ENCODE measurements around the gene SOST.

The SOST gene

GRCh38 chr17:43723697-43724359, 34.8 kb downstream of the SOST start:
- H3K9ac ChIP-seq (ENCODE audit: insufficient read length, low read depth) = no peak overlapping the region
- DNase-seq (ENCODE audit: low read depth, low spot score) = no peak
- H3K4me1 ChIP-seq (ENCODE audit: insufficient read depth, insufficient read length) = peaks cover 9% of the 10 kb centered on the region

GRCh38 chr17:43722870-43723665, 35.5 kb downstream of the SOST start:
- Histone ChIP-seq H3K9me3 (ENCODE audit: insufficient read depth, low read length) (0 out of 2 replicates have a peak, but pooled peaks cover 4% of the 10 kb centered on the region), H3K36me3 (ENCODE audit: insufficient read depth, insufficient read length, low read length) (no peaks in the 10 kb centered on the region), H3K27me3 (ENCODE audit: insufficient read depth, insufficient read length) (no peaks in the 10 kb centered on the region), H3K9ac (ENCODE audit: insufficient read length, low read depth) (no peak overlapping the region), H3K4me3 (ENCODE audit: insufficient read length, low read depth) (no peak overlapping the region), H3K4me1 (ENCODE audit: insufficient read depth, insufficient read length) (peaks cover 9% of the 10 kb centered on the region)
- DNase-seq (ENCODE audit: low read depth, low spot score) = no peak
- TF ChIP-seq SUZ12 (IDR thresholded peaks at IDR 0.05; ENCODE audit: extremely low read depth, insufficient read depth, insufficient read length) = no peak
- TF ChIP-seq ZNF274 (IDR thresholded peaks at IDR 0.05; ENCODE audit: low read depth, low read length) = no peak
- no peak for TF ChIP-seq YY1 (IDR thresholded peaks at IDR 0.05; ENCODE audit: insufficient read depth, insufficient read length)

More at GRCh38 chr17:43723697-43724359, 34.8 kb downstream of the SOST start:
- TF ChIP-seq YY1 (IDR thresholded peaks at IDR 0.05; ENCODE audit: insufficient read depth, insufficient read length) (no peak), SUZ12 (IDR thresholded peaks at IDR 0.05; ENCODE audit: extremely low read depth, insufficient read depth, insufficient read length) (no peak), ZNF274 (IDR thresholded peaks at IDR 0.05; ENCODE audit: low read depth, low read length) (no peak)
- no peaks in the 10 kb centered on the region for H3K27me3 ChIP-seq (ENCODE audit: insufficient read depth, insufficient read length)
- no peaks in the 10 kb centered on the region for H3K36me3 ChIP-seq (ENCODE audit: insufficient read depth, insufficient read length, low read length)
- no peak overlapping the region for H3K4me3 ChIP-seq (ENCODE audit: insufficient read length, low read depth)
- H3K9me3 ChIP-seq (ENCODE audit: insufficient read depth, low read length) = 0 out of 2 replicates have a peak, but pooled peaks cover 4% of the 10 kb centered on the region

GRCh38 chr17:43722269-43722619, 36.3 kb downstream of the SOST start:
- H3K9ac ChIP-seq (ENCODE audit: insufficient read length, low read depth) = no peak overlapping the region
- TF ChIP-seq SUZ12 (IDR thresholded peaks at IDR 0.05; ENCODE audit: extremely low read depth, insufficient read depth, insufficient read length) (no peak), YY1 (IDR thresholded peaks at IDR 0.05; ENCODE audit: insufficient read depth, insufficient read length) (no peak), ZNF274 (IDR thresholded peaks at IDR 0.05; ENCODE audit: low read depth, low read length) (no peak)
- H3K4me1 ChIP-seq (ENCODE audit: insufficient read depth, insufficient read length) = peaks cover 9% of the 10 kb centered on the region
- H3K27me3 ChIP-seq (ENCODE audit: insufficient read depth, insufficient read length) = no peaks in the 10 kb centered on the region
- no peak for DNase-seq (ENCODE audit: low read depth, low spot score)
- 0 out of 2 replicates have a peak, but pooled peaks cover 4% of the 10 kb centered on the region for H3K9me3 ChIP-seq (ENCODE audit: insufficient read depth, low read length)
- H3K36me3 ChIP-seq (ENCODE audit: insufficient read depth, insufficient read length, low read length) = no peaks in the 10 kb centered on the region
- H3K4me3 ChIP-seq (ENCODE audit: insufficient read length, low read depth) = no peak overlapping the region

GRCh38 chr17:43721537-43722268, 36.9 kb downstream of the SOST start:
- Histone ChIP-seq H3K36me3 (ENCODE audit: insufficient read depth, insufficient read length, low read length) (no peaks in the 10 kb centered on the region), H3K4me3 (ENCODE audit: insufficient read length, low read depth) (no peak overlapping the region), H3K9ac (ENCODE audit: insufficient read length, low read depth) (no peak overlapping the region), H3K27me3 (ENCODE audit: insufficient read depth, insufficient read length) (peaks cover 3% of the 10 kb centered on the region), H3K9me3 (ENCODE audit: insufficient read depth, low read length) (0 out of 2 replicates have a peak, but pooled peaks cover 4% of the 10 kb centered on the region), H3K4me1 (ENCODE audit: insufficient read depth, insufficient read length) (peaks cover 9% of the 10 kb centered on the region)
- TF ChIP-seq YY1 (IDR thresholded peaks at IDR 0.05; ENCODE audit: insufficient read depth, insufficient read length) (no peak), SUZ12 (IDR thresholded peaks at IDR 0.05; ENCODE audit: extremely low read depth, insufficient read depth, insufficient read length) (no peak), ZNF274 (IDR thresholded peaks at IDR 0.05; ENCODE audit: low read depth, low read length) (no peak)
- DNase-seq (ENCODE audit: low read depth, low spot score) = no peak

GRCh38 chr17:43720311-43721060, 38.1 kb downstream of the SOST start:
- Histone ChIP-seq H3K9ac (ENCODE audit: insufficient read length, low read depth) (peak overlapping the region; percentile 93), H3K9me3 (ENCODE audit: insufficient read depth, low read length) (0 out of 2 replicates have a peak, but pooled peaks cover 4% of the 10 kb centered on the region), H3K4me1 (ENCODE audit: insufficient read depth, insufficient read length) (peaks cover 9% of the 10 kb centered on the region), H3K27me3 (ENCODE audit: insufficient read depth, insufficient read length) (peaks cover 8% of the 10 kb centered on the region), H3K4me3 (ENCODE audit: insufficient read length, low read depth) (peak overlapping the region; percentile 69), H3K36me3 (ENCODE audit: insufficient read depth, insufficient read length, low read length) (no peaks in the 10 kb centered on the region)
- peak; percentile 39 for DNase-seq (ENCODE audit: low read depth, low spot score)
- no peak for TF ChIP-seq SUZ12 (IDR thresholded peaks at IDR 0.05; ENCODE audit: extremely low read depth, insufficient read depth, insufficient read length)
- TF ChIP-seq ZNF274 (IDR thresholded peaks at IDR 0.05; ENCODE audit: low read depth, low read length) = no peak
- no peak for TF ChIP-seq YY1 (IDR thresholded peaks at IDR 0.05; ENCODE audit: insufficient read depth, insufficient read length)

GRCh38 chr17:43719578-43719977, 39.0 kb downstream of the SOST start:
- TF ChIP-seq YY1 (IDR thresholded peaks at IDR 0.05; ENCODE audit: insufficient read depth, insufficient read length) (no peak), SUZ12 (IDR thresholded peaks at IDR 0.05; ENCODE audit: extremely low read depth, insufficient read depth, insufficient read length) (no peak), ZNF274 (IDR thresholded peaks at IDR 0.05; ENCODE audit: low read depth, low read length) (no peak)
- Histone ChIP-seq H3K4me1 (ENCODE audit: insufficient read depth, insufficient read length) (peaks cover 9% of the 10 kb centered on the region), H3K4me3 (ENCODE audit: insufficient read length, low read depth) (no peak overlapping the region), H3K36me3 (ENCODE audit: insufficient read depth, insufficient read length, low read length) (no peaks in the 10 kb centered on the region), H3K9ac (ENCODE audit: insufficient read length, low read depth) (no peak overlapping the region), H3K9me3 (ENCODE audit: insufficient read depth, low read length) (0 out of 2 replicates have a peak, but pooled peaks cover 2% of the 10 kb centered on the region), H3K27me3 (ENCODE audit: insufficient read depth, insufficient read length) (peaks cover 17% of the 10 kb centered on the region)
- DNase-seq (ENCODE audit: low read depth, low spot score) = no peak

Data from NT2/D1 (cell line).